C4-2B (cell line): ENCODE results near the gene PDZK1.

Experiments
- ZFX ChIP-seq: fragments of 450-650 bp; IDR thresholded peaks from 2 replicates; pipeline ENCODE4 v1.6.1; 2017
- TF ChIP-seq, protein P1 (sequence below): fragments of 450-650 bp; conservative IDR thresholded peaks from 2 replicates; pipeline ENCODE4 v1.5.1; 2017; ENCODE audit warnings: mild to moderate bottlenecking

DNA sequence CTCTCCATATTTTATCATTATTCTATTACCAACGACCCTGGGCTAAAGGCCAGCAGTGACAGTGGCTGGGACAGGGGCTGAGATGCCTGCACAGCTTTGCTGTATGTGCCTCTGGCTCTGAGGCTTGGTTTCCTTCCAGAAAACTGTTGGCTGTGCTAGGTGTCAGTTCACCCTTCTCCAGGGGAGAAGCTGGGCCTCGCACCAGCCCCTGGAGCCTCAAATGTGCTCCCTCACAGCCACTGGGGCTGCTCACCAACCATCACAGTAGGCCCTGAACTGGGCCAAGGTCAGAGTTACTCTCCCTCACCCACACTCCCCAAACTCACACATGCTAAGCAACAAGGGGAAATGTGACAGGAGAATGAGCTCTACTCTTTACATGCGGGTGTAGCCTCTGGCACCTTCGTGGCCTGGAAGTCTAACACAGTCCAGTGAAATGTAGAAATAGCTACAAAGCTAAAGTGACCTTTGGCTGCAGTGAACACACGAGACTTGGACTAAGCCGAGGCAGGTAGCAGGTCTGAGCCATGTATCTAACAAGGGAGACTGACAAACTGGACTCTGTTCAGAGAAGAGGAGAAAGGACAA lies 7.5 kb upstream of the PDZK1 start:
- TF ChIP-seq, protein P1, sequence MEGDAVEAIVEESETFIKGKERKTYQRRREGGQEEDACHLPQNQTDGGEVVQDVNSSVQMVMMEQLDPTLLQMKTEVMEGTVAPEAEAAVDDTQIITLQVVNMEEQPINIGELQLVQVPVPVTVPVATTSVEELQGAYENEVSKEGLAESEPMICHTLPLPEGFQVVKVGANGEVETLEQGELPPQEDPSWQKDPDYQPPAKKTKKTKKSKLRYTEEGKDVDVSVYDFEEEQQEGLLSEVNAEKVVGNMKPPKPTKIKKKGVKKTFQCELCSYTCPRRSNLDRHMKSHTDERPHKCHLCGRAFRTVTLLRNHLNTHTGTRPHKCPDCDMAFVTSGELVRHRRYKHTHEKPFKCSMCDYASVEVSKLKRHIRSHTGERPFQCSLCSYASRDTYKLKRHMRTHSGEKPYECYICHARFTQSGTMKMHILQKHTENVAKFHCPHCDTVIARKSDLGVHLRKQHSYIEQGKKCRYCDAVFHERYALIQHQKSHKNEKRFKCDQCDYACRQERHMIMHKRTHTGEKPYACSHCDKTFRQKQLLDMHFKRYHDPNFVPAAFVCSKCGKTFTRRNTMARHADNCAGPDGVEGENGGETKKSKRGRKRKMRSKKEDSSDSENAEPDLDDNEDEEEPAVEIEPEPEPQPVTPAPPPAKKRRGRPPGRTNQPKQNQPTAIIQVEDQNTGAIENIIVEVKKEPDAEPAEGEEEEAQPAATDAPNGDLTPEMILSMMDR = no peak
- TF ChIP-seq ZFX = no peak
